ENCODE data around the gene GJB5.

GJB5 gene

DNA sequence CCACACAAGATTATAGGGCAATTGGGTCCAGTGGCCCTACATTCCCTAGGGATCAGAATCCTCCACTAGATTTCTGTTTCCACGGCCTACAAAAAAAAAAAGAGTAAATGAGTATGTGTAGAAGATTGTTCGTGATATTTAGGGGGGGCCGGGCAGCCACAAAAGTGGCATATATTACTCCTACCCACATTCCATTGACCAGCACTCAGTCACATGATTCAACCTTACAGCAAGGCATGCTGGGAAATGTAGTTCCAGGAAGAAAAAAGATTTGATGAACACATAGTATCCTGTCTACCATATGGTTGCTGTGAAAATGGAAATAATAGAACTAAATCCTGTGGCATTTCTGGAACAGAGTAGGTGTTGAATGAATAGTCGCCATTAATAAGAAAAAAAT lies 43.4 kb upstream of the GJB5 start:
- Histone ChIP-seq H3K9me3 (ENCODE audit: severe bottlenecking) (no peaks in the 10 kb centered on the region), H3K27me3 (ENCODE audit: insufficient read depth, poor library complexity, severe bottlenecking) (no peaks in the 10 kb centered on the region), H3K27ac (ENCODE audit: poor library complexity, severe bottlenecking) (no peak overlapping the region), H3K4me3 (ENCODE audit: severe bottlenecking) (no peak overlapping the region), H3K36me3 (ENCODE audit: low read depth) (no peaks in the 10 kb centered on the region), H3K4me1 (ENCODE audit: insufficient read depth, poor library complexity, severe bottlenecking) (no peaks in the 10 kb centered on the region)
- ATAC-seq (ENCODE audit: low read depth) = no peak
- TF ChIP-seq, protein P1, sequence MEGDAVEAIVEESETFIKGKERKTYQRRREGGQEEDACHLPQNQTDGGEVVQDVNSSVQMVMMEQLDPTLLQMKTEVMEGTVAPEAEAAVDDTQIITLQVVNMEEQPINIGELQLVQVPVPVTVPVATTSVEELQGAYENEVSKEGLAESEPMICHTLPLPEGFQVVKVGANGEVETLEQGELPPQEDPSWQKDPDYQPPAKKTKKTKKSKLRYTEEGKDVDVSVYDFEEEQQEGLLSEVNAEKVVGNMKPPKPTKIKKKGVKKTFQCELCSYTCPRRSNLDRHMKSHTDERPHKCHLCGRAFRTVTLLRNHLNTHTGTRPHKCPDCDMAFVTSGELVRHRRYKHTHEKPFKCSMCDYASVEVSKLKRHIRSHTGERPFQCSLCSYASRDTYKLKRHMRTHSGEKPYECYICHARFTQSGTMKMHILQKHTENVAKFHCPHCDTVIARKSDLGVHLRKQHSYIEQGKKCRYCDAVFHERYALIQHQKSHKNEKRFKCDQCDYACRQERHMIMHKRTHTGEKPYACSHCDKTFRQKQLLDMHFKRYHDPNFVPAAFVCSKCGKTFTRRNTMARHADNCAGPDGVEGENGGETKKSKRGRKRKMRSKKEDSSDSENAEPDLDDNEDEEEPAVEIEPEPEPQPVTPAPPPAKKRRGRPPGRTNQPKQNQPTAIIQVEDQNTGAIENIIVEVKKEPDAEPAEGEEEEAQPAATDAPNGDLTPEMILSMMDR (IDR thresholded peaks at IDR 0.05; ENCODE audit: poor library complexity, severe bottlenecking) = no peak
- DNase-seq (ENCODE audit: low spot score) = no peak

DNA sequence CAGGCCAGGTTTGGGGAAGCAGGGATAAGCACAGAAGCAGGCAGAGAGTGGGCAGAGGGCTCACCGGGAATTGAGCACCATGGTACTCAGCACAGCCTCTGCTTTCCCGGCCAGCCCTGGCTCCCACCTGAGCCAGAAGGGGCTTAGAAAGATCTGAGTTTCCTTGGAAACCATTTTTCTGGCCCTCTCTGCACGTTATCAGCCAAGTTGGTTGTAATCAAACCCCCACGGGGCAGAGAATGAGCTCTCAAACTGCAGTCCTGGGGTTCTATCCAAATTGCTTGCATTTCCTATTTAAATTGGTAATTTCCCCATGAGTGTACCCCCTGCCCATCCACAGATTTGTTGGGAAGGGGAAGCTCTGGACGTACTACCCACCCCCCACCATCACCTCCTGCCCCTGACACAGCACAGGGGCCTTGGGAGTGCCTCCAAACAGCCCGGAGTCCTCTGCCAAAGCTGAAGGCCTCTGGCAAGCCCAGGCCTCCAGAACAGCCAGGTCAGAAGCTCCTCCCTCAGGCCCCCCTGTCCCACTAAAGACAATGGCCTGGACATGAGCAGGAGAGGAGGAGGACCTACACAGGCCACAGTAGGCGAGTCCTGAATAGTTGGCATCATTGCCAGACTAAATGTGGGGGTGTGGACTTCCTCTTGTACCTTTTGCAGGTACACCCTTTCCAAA lies 42.7 kb upstream of the GJB5 start:
- no peak overlapping the region for H3K4me3 ChIP-seq (ENCODE audit: severe bottlenecking)
- ATAC-seq (ENCODE audit: low read depth) (no peak), DNase-seq (ENCODE audit: low spot score) (no peak)
- H3K27ac ChIP-seq (ENCODE audit: poor library complexity, severe bottlenecking) = no peak overlapping the region
- no peaks in the 10 kb centered on the region for H3K4me1 ChIP-seq (ENCODE audit: insufficient read depth, poor library complexity, severe bottlenecking)
- H3K9me3 ChIP-seq (ENCODE audit: severe bottlenecking) = no peaks in the 10 kb centered on the region
- no peaks in the 10 kb centered on the region for H3K36me3 ChIP-seq (ENCODE audit: low read depth)
- TF ChIP-seq, protein P1 (IDR thresholded peaks at IDR 0.05; ENCODE audit: poor library complexity, severe bottlenecking) = no peak
- no peaks in the 10 kb centered on the region for H3K27me3 ChIP-seq (ENCODE audit: insufficient read depth, poor library complexity, severe bottlenecking)

DNA sequence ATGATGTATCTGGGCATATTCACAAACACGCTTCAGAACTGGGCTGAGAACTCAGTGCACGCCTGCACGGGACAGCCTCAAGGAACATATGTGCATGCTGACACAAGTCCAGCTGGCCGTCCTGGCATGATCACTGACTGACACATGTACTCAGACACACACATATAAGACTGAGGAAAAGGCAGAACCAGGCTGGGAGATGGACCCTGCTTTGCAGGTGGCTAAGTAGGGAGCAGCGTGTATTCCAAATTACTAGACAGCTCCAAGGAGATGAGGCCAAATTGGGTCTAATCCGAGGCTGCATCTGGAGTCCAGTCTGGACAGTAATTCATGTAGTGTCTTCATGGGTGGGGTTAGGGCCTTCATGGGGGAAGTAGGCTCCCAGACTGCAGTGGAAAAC lies 41.4 kb upstream of the GJB5 start:
- TF ChIP-seq, protein P1 (IDR thresholded peaks at IDR 0.05; ENCODE audit: poor library complexity, severe bottlenecking) = no peak
- ATAC-seq (ENCODE audit: low read depth) (no peak), DNase-seq (ENCODE audit: low spot score) (no peak)
- Histone ChIP-seq H3K27ac (ENCODE audit: poor library complexity, severe bottlenecking) (no peak overlapping the region), H3K4me3 (ENCODE audit: severe bottlenecking) (no peak overlapping the region), H3K9me3 (ENCODE audit: severe bottlenecking) (no peaks in the 10 kb centered on the region), H3K4me1 (ENCODE audit: insufficient read depth, poor library complexity, severe bottlenecking) (no peaks in the 10 kb centered on the region), H3K36me3 (ENCODE audit: low read depth) (no peaks in the 10 kb centered on the region), H3K27me3 (ENCODE audit: insufficient read depth, poor library complexity, severe bottlenecking) (no peaks in the 10 kb centered on the region)

DNA sequence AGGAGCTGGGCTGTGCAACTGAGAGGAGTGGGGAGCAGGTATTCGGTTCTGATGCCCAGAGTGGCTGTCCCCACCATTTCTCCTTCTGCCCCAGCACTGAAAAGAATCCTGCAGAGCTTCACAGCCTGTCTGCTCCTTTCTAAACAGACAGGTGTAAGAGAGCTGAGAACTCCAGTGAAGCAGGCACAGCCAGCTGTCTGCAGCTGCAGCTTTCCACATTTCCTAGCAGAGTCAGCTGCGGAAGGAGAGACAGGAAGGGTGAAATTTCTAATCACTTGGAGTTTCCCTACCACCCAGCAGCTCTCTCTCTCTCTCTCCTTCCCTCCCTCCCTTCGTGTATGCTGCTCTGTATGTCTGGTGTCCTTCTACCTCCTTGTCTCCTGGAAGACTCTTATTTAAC lies 40.5 kb upstream of the GJB5 start:
- no peaks in the 10 kb centered on the region for H3K36me3 ChIP-seq (ENCODE audit: low read depth)
- TF ChIP-seq, protein P1 (IDR thresholded peaks at IDR 0.05; ENCODE audit: poor library complexity, severe bottlenecking) = no peak
- no peaks in the 10 kb centered on the region for H3K4me1 ChIP-seq (ENCODE audit: insufficient read depth, poor library complexity, severe bottlenecking)
- no peaks in the 10 kb centered on the region for H3K27me3 ChIP-seq (ENCODE audit: insufficient read depth, poor library complexity, severe bottlenecking)
- H3K27ac ChIP-seq (ENCODE audit: poor library complexity, severe bottlenecking) = no peak overlapping the region
- no peak overlapping the region for H3K4me3 ChIP-seq (ENCODE audit: severe bottlenecking)
- ATAC-seq (ENCODE audit: low read depth) (no peak), DNase-seq (ENCODE audit: low spot score) (no peak)
- H3K9me3 ChIP-seq (ENCODE audit: severe bottlenecking) = no peaks in the 10 kb centered on the region

DNA sequence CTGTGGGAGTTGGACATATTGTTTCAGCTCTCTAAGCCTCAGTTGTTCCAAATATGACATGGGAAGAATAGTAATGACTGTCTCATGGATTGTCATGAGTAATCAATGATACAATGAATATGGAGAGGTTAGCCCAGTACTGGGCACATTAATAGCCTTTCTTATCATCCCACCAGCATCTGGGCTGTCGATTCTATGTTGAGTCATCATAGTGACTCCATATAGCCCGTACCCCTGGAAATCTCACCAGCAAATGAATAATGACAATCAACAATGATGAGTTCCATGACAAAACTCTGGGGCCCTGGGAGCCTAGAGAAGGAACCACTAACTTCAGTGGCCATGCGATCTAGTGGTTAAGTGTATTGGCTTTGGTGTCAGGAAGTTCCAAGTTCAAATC lies 39.7 kb upstream of the GJB5 start:
- no peaks in the 10 kb centered on the region for H3K27me3 ChIP-seq (ENCODE audit: insufficient read depth, poor library complexity, severe bottlenecking)
- TF ChIP-seq, protein P1 (IDR thresholded peaks at IDR 0.05; ENCODE audit: poor library complexity, severe bottlenecking) = no peak

More for the DNA sequence above, 39.7 kb upstream of the GJB5 start:
- ATAC-seq (ENCODE audit: low read depth) (no peak), DNase-seq (ENCODE audit: low spot score) (no peak)
- Histone ChIP-seq H3K4me1 (ENCODE audit: insufficient read depth, poor library complexity, severe bottlenecking) (no peaks in the 10 kb centered on the region), H3K4me3 (ENCODE audit: severe bottlenecking) (no peak overlapping the region), H3K27ac (ENCODE audit: poor library complexity, severe bottlenecking) (no peak overlapping the region), H3K36me3 (ENCODE audit: low read depth) (no peaks in the 10 kb centered on the region), H3K9me3 (ENCODE audit: severe bottlenecking) (no peaks in the 10 kb centered on the region)
